Measurements from ENCODE around the gene OR6C65.
"Not testable (repeated sequence)": the region's sequence is repeated elsewhere in the genome, so short reads cannot be mapped to it uniquely, and the experiment has no call there.

The OR6C65 gene

DNA sequence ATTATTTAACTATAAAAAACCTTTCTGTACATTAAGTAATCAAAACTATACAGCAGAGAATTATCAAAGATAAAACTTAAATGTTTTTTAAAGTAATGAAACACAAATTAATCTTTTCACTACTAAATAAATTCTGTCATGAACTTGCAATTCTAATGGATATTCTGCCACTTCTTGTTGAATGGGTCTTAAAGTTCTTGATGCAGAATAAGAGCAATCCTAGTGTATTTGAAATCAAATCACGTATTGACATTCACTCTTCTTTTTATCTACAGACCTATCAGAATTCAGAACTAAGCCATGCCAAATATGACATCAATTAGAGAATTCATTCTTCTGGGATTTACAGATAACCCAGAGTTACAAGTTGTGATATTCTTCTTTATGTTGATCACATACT, at the start of gene OR6C65:
Gene OR6C65 (plus strand): TSS at position 301 of the 400 bp plus-strand sequence. CDS start 0 bp downstream, at position 301.
- TF ChIP-seq ZNF274 (IDR thresholded peaks at IDR 0.05; ENCODE audit: low read depth, low read length) = no peak
- no peak within 1 kb of the TSS for H3K4me3 ChIP-seq (ENCODE audit: low read length)

DNA sequence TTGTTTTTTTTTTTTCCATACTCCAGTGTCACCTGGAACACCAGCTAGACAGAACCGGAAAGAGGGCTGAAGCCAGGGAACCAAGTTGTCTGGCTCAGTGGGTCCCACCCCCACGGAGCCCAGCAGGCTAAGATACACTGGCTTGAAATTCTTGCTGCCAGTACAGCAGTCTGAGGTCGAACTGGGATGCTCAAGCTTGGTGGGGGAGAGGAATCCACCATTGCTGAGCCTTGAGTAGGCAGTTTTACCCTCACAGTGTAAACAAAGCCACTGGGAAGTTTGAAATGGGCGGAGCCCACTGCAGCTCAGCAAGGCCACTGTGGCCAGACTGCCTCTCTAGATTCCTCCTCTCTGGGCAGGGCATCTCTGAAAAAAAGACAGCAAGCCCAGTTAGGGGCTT, 45.0 kb upstream of the OR6C65 start:
- not testable (repeated sequence) for H3K4me3 ChIP-seq (ENCODE audit: low read length)

DNA sequence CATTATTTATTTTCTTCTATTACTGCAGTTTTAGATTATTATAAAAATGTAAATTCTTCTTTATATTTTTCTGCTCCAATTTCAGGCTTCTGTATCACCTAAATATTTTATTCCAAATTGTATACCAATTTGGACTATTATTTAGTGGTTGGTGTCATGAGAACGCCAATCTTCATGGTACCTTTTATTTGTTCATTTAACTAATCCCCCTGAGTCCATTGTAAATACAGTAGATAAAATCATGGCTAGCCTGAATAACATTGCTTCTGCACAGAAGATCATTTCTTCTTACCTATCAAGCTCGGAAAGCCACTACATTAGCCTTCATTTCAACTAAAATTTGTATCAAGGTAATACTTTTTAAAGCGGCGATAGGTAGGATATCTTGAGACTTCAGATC, 37.7 kb upstream of the OR6C65 start, which contains the start of gene OR6C75:
Gene OR6C75 (plus strand): TSS at position 301 of the 400 bp plus-strand sequence. CDS start 2,136 bp downstream, outside the sequence.
- TF ChIP-seq ZNF274 (IDR thresholded peaks at IDR 0.05; ENCODE audit: low read depth, low read length) = no peak
- H3K4me3 ChIP-seq (ENCODE audit: low read length) = no peak within 1 kb of the TSS

DNA sequence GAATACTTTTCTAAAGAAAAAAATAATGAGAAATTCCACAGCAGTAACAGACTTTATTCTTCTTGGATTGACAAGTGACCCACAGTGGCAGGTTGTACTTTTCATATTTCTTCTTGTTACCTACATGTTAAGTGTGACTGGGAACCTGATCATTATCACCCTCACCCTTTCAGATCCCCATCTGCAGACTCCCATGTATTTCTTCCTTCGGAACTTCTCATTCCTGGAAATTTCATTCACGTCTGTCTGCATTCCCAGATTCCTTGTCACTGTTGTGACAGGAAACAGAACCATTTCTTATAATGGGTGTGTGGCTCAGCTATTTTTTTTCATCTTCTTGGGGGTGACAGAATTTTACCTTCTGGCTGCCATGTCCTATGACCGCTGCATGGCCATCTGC, 35.2 kb upstream of the OR6C65 start:
- H3K4me3 ChIP-seq (ENCODE audit: low read length) = no peak overlapping the region
- TF ChIP-seq ZNF274 (IDR thresholded peaks at IDR 0.05; ENCODE audit: low read depth, low read length) = no peak

DNA sequence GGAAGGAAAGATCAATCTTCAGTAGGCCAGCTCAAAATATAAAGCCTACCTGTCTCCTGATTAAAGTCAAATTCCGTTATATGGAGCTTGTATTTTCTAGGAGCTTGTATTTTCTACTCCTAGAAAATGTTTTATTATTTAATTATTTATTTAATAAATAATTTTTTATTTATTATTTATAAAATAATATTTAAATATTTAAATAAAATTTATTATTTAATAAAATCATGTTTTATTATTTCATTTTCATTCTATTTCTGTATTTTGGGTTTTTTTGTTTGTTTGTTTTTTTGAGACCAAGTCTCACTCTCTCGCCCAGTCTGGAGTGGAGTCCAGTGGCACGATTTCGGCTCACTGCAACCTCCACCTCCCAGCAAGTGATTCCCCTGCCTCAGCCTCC, 27.8 kb upstream of the OR6C65 start:
- no peak for TF ChIP-seq ZNF274 (IDR thresholded peaks at IDR 0.05; ENCODE audit: low read depth, low read length)
- H3K4me3 ChIP-seq (ENCODE audit: low read length) = no peak overlapping the region

DNA sequence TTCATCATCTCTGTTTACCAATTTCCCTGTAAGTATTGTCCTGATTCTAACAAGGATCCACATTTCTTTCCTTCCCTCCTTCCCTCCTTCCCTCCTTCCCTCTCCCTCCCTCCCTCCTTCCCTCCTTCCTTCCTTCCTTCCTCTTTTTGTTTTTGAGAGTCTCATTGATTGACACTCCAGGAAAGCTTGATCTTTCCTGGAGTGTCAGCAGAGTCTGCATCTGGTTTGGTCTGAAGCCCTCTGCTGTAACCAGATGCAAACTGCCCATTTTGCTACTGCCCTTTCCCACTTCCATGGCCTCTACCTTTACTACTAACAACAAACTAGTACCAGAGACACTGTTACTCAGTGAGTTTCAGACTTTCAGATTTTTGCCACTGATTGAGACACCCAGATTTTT, 14.4 kb upstream of the OR6C65 start:
- no peak overlapping the region for H3K4me3 ChIP-seq (ENCODE audit: low read length)
- TF ChIP-seq ZNF274 (IDR thresholded peaks at IDR 0.05; ENCODE audit: low read depth, low read length) = no peak

DNA sequence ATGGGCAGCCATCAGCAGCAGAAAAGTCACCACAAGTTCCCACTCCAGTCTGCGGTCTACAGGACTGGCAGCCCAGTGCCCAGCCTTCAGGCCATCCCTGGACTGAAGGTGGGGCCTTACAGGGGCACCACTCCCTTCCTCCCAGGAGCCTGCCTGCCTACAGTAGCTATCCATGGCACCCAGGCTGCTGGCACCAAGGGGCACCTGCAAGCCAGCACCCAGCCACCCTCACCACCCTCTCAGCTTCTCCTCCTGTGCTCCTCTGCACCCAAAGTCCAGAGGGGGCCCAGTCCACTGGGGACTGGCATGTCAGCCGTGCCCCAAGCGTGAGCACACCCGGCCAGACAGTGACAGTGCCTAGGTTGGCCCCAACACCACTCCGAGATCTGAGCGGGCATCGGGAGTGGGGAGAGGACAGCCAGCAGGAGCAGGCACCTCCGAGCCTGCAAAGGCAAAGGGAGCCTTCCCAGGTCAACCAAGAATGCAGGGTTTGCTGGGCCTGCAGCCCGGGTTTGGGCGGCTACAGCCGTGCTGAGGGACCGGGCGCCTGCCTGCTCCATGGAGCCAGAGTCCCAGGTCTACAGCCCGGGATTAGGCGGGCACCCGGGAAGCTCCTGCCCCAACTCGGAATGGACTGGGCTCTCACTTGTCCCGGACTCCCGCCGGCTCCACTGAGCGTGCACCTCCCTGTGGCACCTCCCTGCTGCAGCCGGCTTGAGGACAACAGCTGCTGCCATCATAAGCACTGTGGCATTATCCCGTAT, 8.1 kb upstream of the OR6C65 start:
- H3K4me3 ChIP-seq (ENCODE audit: low read length) = no peak overlapping the region
- no peak for TF ChIP-seq ZNF274 (IDR thresholded peaks at IDR 0.05; ENCODE audit: low read depth, low read length)

DNA sequence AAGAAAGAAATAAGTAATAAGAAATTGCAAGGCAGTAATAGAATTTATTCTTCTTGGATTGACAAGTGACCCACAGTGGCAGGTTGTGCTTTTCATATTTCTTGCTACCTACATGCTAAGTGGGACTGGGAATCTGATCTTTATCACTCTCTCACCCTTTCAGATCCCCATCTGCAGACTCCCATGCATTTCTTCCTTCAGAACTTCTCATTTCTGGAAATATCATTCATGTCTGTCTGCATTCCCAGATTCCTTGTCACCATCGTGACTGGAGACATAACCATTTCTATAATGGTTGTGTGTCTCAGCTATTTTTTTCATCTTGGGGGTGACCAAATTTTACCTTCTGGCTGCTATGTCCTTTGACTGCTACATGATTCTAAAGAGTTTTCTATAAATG, 4.0 kb upstream of the OR6C65 start:
- no peak for TF ChIP-seq ZNF274 (IDR thresholded peaks at IDR 0.05; ENCODE audit: low read depth, low read length)
- no peak overlapping the region for H3K4me3 ChIP-seq (ENCODE audit: low read length)

DNA sequence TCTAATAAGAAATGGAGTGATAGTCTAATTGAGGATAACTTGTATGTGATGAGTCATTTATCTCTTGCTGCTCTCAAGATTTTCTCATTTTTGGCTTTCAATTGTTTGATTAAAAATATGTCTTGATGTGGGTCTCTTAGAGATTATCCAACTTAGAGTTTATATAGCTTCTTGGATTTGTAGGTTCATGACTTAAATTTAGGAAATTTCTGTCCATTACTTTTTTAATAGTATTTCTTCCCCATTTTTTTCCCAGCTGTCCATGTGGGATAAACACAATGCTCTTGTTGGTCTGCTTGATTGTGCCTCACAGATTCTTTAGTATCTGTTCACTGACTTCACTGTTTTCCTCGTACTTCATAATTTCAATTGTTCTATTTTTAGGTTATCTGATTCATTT, 7.5 kb downstream of the OR6C65 start:
- no peak overlapping the region for H3K4me3 ChIP-seq (ENCODE audit: low read length)
- TF ChIP-seq ZNF274 (IDR thresholded peaks at IDR 0.05; ENCODE audit: low read depth, low read length) = no peak

DNA sequence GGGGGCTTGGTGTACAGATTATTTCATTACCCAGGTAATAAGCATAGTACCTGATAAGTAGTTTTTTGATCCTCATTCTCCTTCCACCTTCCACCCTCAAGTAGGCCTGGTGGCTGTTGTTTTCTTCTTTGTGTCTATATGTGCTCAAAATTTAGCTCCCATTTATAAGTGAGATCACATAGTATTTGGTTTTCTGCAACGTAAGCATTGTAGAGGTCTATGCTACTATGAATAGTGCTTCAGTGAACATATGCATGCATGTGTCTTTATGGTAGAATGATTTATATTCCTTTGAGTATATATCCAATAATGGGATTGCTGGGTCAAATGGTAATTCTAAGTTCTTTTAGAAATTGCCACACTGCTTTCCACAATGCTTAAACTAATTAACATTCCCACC, 8.8 kb downstream of the OR6C65 start:
- not testable (repeated sequence) for H3K4me3 ChIP-seq (ENCODE audit: low read length)

DNA sequence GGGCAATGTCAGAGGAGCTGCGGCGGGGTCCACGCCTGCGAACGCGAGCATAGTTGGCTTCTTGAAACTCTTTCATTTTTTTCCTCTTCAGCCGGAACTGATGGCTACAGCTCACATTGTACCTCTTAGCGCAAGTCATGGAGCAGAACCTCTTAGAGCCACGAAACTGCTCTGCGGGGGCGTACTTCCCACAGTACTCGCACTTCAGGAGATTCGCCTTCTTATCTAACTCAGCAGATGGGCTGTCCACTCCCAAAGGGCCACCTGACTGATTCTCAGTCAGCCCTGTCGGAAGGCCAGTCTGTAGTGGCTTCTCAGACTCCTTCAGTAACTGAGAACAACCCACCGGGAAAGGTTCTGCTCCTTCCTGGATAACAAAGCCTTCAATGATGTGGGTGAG, 11.8 kb downstream of the OR6C65 start:
- not testable (repeated sequence) for H3K4me3 ChIP-seq (ENCODE audit: low read length)

DNA sequence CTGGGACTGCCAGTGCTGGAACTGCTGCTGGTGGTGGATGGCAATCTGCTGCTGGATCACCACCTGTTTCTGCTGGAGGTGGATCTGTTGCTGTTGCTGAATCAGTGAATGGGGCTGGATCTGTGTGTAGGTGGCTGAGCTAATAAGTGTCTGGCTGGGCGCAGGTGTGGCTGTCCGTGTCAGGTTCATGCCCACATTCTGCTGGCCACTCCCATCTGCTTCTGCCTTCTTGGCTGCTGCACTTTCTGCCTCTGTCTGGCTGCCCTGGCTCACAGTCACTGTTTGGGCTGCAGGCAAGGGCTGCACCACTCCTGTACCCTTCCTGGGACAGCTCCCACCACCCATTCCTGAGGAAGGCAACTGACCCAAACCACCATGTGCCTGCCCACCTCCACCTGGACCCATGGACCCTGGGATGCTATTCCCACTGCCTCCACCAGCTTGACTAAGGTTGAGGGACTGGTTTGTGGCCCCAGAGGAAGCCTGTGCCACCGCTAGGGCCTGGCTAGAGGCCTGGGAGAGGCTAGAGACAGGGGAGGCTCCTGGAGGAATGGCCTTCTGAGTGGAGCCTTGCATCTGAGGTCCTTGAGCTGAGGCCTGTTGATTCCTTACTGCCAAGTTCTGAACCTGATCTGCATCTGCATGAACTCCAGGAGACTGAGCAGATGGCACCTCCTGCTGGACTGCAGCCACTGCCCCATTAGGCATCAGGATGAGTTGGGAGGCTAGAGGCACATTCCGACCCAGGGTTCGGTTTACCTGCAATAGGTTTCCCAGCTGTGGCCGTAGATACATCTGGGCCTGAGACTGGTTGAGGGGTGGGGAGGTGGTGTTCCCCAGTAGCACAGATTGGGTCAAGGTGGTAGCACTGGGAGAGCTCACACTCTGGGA, 13.4 kb downstream of the OR6C65 start:
- H3K4me3 ChIP-seq (ENCODE audit: low read length) = not testable (repeated sequence)

DNA sequence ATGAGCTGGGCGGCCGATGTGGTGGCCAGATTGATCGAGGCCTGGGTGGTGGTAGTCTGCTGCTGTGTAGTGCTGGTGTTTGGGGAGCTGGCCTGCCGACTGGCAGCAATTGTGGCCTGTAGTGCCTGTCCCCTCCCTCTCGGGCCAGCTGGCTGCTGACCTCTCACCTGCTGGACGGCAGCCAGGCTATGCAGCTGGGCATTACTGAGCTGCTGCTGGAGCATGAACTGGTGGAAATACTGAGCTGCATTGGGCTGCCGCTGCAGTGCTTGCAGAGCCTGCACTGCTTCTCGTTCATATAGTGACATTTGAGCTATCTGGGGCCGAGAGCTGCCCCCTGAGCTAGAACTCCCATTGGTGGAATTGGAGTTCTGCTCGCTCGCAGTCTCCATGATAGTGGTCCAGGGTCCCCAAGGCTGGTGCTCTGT, 14.1 kb downstream of the OR6C65 start:
- H3K4me3 ChIP-seq (ENCODE audit: low read length) = not testable (repeated sequence)

DNA sequence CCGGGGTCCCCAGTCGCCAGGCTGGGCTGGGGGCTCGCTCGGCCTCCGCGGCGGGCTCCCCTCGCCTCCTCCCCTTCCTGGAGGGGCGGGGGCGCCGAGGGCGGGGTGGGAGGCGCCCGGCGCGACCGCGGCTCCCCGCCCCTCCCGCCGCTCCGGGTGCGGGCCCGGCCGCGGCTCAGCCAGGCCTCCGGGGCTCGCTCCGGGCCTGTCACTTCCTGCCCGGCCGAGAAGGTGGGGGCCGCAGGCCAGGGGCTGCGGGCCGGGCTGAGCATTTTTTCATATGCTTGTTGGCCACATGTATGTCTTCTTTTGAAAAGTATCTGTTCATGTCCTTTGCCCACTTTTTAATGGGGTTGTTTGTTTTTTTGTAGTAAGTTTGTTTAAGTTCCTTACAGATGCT, 14.6 kb downstream of the OR6C65 start:
- H3K4me3 ChIP-seq (ENCODE audit: low read length) = not testable (repeated sequence)

DNA sequence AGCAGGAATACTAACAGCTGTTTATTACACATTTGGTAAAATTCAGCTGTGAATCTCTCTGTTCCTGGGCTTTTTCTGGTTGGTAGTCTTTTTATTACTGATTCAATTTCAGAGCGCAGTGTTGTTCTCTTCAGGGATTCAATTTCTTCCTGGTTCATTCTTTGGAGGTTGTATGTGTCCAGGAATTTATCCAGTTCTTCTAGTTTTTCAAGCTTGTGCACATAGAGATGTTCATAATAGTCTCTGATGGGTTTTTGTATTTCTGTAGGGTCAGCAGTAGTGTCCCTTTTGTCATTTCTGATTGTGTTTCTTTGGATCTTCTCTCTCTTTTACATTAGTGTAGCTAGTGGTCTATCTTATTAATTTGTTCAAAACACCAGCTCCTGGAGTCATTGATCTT, 16.6 kb downstream of the OR6C65 start:
- H3K4me3 ChIP-seq (ENCODE audit: low read length) = no peak overlapping the region
- TF ChIP-seq ZNF274 (IDR thresholded peaks at IDR 0.05; ENCODE audit: low read depth, low read length) = no peak
